ENCODE data around the gene DCTN2.
"Not testable (repeated sequence)": the region's sequence is repeated elsewhere in the genome, so short reads cannot be mapped to it uniquely, and the experiment has no call there.

Gene DCTN2

DNA sequence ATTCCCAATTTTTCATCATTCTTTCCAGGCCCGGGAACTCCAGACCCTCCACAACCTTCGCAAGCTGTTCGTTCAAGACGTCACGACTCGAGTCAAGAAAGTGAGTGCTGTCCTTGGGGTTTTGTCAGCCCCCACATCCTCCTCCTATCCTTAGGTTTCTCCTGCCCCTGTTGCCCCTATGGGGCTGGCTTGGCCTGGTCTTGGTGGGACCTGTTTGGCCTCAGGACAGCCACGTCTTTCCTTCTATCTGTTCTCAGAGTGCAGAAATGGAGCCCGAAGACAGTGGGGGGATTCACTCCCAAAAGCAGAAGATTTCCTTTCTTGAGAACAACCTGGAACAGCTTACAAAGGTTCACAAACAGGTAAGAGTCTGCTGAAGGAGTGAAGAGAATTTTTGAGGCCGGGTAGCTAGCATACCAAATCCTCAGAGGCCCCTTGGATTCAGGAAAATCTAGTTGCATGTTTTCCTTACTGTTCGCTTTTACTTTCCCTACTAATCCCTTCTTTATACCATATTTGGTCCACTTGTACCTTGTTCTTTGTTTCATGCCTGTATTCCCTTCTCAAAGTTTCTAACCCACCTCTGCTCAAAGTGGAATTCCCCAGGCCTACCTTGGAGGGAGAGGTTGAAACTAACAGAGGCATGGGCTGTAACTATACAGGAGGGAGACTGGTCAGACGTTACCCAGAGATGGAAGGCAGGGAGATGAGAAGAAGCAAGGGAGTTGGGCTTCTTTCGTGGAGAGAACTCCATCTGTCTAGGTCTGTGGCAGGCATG is 31.2 kb upstream of the DCTN2 start:
- no peak for DNase-seq (ENCODE audit: low spot score)
- no peak for FAIRE-seq

DNA sequence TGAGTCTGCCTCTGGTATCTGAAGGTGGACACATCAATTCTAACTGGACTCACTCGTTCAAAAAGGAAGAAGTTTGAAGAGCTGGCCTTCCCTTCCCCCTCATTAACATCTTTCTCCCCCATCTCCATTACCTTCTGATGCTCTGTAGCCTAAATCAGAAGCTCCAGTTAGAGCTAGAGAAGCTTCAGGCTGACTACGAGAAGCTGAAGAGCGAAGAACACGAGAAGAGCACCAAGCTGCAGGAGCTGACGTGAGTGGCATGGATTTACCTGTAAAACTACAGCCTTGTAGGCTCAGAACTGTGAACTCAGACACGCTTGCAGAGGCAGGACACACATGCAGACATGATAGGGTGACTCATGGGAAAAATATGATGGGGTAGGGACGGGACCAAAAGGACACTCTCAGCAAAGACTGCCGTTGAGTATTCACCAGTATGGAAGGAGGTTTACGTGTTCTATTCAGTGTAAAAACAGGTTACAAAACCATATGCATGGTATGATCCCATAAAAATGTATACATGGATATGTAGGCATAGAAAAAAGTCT is 29.7 kb upstream of the DCTN2 start:
- FAIRE-seq, result no peak
- DNase-seq (ENCODE audit: low spot score), result peak; percentile 58

DNA sequence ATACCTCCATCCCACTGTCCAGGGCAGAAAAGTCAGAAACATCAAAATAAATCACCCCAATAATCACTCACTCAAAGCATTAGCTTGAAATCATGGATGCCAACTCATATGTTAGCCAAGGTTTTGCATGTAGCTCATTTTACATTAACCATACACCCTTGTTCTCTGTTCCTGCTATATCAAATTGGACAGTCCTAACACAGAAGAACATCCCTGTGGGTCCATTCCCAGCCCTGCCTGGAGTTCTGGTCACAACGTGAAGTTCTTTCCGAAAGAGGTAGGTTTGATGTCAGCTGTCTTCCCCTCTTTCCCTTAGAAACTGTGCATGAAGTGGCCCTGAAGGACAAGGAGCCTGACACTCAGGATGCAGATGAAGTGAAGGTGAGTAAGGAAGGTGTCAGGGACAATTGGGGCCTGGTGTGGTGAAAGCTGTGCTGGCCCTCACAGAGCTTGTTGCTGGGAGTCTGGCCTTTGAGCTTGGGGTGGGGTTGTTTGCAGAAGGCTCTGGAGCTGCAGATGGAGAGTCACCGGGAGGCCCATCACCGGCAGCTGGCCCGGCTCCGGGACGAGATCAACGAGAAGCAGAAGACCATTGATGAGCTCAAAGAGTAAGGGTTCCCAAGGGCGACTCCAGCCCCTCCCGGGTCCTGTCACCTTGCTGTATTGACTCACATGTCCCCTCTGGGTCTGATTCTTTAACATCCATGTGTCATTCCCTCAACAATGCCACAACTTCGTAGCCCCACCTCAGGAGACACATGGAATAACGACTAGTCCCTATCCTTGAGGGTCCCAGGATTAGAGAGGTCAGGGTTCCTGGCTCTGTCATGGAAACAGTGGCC is 29.0 kb upstream of the DCTN2 start:
- DNase-seq (ENCODE audit: low spot score) (no peak), FAIRE-seq (no peak)

DNA sequence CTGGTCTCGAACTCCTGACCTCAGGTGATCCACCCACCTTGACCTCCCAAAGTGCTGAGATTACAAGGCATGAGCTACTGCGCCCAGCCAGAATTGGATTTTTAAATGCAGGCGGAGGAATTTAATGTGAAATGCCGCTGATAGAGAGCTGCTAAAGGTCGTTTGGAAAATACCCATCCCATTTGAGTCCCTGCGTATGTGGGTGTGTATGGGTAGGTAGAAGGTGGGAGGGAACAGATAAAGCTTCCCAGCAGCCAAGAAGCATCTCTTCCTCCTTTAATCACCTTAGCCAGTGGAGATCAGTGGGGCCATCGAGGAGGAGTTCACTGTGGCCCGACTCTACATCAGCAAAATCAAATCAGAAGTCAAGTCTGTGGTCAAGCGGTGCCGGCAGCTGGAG is 27.8 kb upstream of the DCTN2 start:
- FAIRE-seq, result no peak
- no peak for DNase-seq (ENCODE audit: low spot score)

DNA sequence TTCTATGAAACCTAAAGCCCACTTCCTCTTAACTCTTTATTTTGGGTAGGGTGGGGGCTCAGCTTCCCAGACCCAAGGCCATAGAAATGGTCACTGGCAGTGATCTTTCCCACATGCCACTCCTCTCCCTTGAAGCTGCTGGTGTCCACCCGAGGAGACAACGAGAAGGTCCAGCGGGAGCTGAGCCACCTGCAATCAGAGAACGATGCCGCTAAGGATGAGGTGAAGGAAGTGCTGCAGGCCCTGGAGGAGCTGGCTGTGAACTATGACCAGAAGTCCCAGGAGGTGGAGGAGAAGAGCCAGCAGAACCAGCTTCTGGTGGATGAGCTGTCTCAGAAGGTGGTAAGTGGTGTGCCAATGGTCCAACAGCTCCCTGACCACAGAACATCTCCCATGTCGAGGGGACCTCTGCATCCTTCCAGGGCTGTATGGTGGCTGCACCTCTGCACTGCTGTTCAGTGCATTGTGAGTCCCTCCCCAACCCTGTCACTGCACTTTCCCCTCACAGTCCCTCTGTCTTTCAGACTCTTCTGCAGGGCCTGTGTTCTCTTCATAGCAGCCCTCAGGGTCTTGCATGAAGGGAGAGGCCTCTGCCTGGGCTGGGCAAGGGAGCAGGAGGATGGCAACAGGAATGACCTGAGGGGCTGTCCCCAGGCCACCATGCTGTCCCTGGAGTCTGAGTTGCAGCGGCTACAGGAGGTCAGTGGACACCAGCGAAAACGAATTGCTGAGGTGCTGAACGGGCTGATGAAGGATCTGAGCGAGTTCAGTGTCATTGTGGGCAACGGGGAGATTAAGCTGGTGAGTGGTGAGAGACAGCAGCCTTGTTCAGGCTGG is 25.2 kb upstream of the DCTN2 start:
- DNase-seq (ENCODE audit: low spot score) (no peak), FAIRE-seq (no peak)

DNA sequence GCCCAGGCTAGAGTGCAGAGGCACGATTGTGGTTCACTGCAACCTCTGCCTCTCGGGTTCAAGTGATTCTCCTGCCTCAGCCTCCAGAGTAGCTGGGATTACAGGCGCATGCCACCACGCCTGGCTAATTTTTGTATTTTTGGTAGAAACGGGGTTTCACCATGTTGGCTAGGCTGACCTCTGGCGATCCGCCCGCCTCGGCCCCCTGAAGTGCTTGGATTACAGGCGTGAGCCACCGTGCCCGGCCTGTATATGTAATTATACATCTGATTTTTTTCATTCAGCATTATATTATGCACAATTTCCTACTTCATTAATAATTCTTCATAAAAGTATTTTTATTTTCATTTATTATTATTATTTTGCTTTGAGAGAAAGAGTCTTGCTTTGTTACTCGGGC is 23.4 kb upstream of the DCTN2 start:
- not testable (repeated sequence) for FAIRE-seq; DNase-seq (ENCODE audit: low spot score)

DNA sequence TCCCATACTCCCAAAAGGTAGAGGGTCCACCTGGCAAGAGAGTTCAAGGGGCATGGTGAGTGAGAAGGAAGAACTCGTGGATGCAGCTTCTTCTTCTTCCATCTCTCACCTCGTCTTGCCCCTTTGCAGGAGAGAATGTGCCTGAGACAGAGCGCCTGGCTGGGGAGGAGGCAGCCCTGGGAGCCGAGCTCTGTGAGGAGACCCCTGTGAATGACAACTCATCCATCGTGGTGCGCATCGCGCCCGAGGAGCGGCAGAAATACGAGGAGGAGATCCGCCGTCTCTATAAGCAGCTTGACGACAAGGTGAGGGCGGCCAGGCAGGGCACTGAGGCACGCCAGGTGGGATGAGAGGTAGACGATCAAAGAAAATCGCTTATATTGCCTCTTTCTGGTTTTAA is 22.9 kb upstream of the DCTN2 start:
- FAIRE-seq, result peak; percentile 5
- no peak for DNase-seq (ENCODE audit: low spot score)

DNA sequence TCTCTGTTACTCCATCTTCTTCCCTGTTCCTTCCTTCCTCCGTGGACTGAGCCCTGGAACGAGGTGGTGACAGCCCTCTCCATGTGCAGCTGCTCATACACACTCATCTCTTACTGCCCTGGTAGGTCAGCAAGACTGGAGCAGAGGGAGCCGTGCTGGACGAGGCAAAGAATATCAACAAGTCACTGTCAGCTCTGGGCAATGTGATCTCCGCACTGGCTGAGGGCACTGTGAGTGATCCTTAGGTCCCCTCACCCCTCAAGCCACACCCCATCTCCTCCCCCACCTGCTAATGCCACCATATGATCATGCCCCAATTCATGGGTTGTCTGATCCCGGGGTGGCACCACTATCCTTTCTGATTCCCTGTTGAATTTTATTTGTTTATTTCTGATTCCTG is 21.8 kb upstream of the DCTN2 start:
- DNase-seq (ENCODE audit: low spot score), result no peak

DNA sequence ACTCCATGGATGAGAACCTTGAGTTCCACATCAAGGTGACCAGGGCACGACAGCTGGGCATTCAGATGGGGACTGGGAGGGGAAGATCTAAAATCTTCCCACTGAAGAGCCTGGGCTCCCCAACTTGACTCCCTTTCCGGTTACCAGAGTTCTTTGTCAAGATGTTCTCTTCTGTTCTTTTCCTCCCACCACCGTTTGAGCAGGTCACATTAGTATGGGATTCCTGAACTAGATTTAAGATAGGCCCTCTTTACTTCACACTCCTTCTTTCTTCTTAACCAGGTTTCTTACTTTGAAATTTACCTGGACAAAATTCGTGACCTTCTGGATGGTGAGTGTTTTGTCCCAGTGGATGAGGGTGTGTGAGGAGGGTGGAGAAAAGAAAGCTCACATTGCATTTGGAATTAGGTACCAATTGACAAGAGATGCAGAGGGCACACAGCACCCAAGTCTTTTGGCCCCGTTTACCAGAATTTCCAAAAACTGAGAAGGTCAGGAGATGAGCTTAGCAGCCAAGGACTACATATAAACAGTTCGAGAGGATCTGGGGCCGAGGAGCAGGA is 17.3 kb upstream of the DCTN2 start:
- no peak for DNase-seq (ENCODE audit: low spot score)
- no peak for FAIRE-seq

More for the DNA sequence above, 21.8 kb upstream of the DCTN2 start:
- FAIRE-seq, result no peak

DNA sequence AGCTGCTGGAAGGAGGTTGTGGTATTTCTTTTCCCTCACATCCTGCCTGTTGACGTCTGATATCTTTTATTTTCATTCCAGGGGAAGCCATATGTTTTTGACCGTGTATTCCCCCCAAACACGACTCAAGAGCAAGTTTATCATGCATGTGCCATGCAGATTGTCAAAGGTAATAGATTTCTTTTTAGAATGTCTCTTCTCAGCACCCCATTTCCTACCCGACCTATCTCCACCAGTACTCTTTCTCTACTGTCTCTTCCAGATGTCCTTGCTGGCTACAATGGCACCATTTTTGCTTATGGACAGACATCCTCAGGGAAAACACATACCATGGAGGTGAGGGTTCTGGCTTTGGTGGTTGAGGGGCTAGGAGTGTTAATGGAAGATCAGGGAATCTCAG is 16.4 kb upstream of the DCTN2 start:
- FAIRE-seq, result no peak

DNA sequence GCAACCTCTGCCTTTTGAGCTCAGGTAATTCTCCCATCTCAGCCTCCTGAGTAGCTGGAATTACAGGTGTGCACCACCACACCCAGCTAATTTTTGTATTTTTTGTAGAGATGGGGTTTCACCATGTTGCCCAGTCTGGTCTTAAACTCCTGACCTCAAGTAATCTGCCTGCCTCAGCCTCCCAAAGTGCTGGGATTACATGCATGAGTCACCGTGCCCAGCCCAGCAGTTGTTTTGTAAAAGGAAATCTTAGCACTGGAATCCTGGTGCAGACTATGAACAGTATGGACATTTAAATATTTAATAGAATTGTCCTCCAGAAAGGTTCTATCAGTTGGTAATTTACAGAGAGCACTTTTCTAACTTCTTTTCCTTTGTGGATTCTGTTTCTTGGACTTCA is 14.1 kb upstream of the DCTN2 start:
- DNase-seq (ENCODE audit: low spot score); FAIRE-seq: not testable (repeated sequence)

More for the DNA sequence above, 16.4 kb upstream of the DCTN2 start:
- DNase-seq (ENCODE audit: low spot score), result no peak

DNA sequence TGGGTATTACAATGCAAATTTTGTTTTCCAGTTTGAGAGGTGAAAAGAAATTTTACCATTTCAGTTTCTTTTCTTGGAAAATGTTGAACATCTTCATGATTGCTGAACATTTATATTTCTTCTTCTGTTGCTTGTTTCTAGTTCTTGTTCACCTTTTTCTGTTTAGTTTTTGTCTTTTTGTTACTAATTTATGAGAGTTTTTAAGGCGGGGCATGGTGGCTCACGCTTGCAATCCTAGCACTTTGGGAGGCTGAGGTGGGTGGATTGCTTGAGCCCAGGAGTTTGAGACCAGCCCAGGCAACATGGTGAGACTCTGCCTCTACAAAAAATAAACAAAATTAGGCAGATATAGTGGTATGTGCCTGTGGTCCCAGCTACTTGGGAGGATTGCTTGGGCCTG is 13.5 kb upstream of the DCTN2 start:
- no peak for FAIRE-seq
- no peak for DNase-seq (ENCODE audit: low spot score)

DNA sequence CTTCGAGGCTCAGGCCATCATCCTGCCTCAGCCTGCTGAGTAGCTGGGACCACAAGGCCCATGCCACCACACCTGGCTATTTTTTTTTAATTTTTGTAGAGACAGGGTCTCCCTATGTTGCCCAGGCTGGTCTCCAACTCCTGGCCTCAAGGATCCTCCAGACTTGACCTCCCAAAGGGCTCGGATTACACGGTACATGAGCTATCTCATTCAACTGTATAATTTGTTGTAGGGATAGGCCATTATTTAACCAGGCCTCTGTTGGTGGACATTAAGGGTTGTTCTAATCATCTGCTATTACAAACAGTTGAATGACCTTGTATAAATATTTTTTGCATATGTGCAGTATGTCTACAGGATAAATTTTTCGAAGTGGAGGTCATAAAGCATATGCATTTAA is 11.9 kb upstream of the DCTN2 start:
- DNase-seq (ENCODE audit: low spot score), result no peak
- no peak for FAIRE-seq

DNA sequence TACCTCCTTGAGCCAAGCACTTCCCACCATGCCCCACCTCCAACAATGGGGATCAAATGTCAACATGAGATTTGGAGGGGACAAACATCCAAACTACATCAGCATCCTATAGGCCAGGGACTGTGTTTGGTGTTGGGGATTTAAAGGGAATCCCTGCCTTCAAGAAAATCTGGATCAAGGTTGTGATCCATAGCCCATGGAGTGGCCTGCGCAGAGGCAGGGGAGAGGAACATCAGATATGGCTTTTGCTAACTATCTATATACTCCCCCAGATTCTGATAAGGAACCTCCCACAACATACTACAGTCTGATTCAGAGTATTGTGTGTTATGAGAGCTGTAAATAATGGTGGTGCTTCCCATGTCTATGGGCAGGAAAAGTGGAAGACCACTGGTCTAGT is 7.9 kb upstream of the DCTN2 start:
- FAIRE-seq (no peak), DNase-seq (ENCODE audit: low spot score) (no peak)

DNA sequence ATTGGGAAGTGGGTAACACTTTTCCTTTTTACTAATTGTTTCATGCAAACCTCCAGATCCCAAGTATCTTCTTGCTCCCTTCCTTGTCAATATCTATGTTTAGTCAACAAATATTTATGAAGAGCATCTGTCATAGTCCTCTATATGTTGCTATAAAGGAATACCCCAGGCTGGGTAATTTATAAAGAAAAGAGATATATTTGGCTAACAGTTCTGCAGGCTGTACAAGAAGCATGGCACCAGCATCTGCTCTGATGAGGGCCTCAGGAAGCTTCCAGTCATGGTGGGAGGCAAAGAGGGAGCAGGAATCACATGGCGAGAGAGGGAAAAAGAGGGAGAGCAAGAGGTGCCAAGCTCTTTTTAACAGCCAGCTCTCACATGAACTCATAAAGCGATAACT is 7.5 kb upstream of the DCTN2 start:
- no peak for FAIRE-seq
- no peak for DNase-seq (ENCODE audit: low spot score)

DNA sequence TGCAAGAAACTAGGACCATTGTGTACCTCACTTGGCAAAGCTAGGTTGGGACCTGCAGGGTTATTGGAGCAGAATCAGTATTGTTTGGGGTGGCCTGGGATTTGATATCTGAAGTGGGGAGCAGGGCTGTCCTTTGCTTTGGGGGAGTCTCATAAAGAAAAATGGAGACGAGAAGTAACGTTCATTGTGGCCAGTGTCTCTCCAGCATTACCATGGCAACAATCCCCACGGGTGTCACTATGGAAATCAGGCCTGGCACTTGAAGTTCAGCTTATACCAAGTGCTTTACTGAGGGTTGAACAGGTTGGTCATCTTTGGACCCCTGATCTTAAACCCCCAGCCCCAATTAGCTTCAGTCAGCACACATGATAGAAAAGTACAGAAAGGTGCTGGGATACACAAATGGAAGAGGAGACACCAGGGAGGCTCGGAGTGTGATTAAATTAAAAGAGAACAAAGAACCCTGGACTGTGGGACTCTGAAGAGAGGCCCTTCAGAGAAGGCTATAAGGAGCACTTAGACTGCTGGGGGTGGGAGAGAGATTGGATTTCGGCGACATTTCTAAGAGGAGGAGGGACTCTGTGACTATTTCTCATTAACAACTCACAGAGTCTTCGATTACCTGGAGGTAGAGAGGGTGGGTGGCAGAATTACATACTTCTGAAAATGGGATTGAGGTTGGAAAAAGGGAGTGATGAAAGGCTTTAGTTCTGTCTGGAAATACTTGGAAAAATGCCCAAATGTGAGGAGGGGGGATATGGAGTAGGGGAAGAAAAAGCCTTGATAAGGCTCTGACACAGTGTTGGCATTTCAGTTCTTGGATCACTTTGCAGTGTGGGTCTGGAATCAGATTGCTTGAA is 6.6 kb upstream of the DCTN2 start:
- DNase-seq (ENCODE audit: low spot score) (no peak), FAIRE-seq (no peak)

DNA sequence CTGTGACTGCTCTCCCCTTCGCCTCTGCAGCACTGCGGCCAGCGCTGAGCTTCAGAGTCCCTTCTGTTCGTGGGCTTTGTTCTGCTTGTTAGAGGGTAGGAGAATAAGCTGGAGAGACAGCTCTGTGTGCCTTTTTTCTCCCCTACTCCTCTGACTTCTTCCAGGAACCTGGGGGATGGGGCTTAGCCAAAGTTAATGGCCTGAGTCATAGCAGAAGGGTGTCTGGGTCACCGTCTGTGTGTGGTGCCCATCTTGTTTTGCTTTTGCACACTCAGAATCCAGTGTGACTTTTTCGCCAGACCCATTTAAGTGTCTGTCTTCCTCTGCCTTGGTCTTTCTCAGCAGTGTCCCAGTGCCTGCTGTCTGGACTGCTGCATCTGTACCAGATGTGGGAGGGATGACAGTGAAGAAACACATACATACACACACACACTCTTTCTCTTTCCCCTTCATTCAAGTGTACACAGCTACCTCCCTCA is 5.9 kb upstream of the DCTN2 start:
- DNase-seq (ENCODE audit: low spot score), result peak; percentile 50
- FAIRE-seq, result peak; percentile 40

DNA sequence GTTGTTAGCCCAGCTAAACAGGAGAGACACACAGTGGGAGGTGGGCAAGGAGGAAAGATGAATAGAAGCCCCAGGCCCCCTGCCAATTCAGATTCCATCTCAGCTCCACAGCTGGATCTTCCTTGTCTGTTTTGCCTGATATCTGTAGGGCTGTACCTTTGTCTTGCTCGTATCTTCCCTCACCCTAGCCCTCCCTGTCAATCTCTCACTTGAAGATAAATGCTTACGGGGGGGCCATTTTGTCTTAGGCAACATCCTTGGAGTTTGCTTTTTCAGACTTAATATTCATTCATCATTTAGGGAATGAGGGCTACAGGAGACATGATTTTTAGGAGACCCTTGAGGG is 5.3 kb upstream of the DCTN2 start:
- DNase-seq (ENCODE audit: low spot score), result no peak

DNA sequence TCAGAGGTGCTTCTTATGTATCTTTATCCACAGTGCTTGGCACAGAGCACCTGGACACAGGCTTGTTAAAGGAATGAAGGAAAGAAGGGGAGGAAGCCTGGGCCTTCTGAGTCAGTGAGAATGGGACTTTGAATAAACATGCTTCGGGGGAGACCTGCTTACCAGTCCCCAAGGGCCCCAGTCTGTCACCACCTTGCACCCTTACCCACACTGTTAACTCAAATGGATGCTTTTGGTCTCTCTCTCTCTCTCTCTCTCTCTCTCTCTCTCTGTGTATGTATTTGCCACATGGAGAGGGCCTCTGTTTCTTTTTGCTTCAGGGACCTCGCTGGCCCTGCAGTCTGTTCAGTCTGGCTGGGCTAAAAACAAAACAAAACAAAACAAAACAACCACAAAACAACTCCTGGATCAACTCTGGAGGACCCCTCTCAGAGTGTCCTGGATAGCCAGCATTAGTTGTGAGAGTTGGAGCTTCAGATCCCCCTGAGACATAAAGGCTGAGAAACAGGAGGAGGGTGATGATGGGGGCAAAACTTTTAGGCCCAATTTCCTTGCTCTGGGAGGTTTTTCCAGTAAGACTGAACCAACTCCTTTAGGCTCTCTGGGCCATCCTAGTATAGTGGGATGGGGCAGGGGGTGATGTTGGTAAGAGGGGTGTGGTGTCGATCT is 4.8 kb upstream of the DCTN2 start:
- FAIRE-seq, result no peak
- DNase-seq (ENCODE audit: low spot score), result no peak

More for the DNA sequence above, 5.3 kb upstream of the DCTN2 start:
- no peak for FAIRE-seq

Measured in urothelium cell line (cell line).